Neural progenitor cell (in vitro differentiated cells): ENCODE measurements around the gene COMMD1. TPM values are rescaled to one million over a fixed set of nuclear protein-coding genes. Genes with fewer than 3 reads are reported as not detected.

Source experiments
- DNase-seq: peaks from one replicate; pipeline ENCODE4 v3.0.0-alpha.2; 2016; ENCODE audit warnings: low spot score
- H2AFZ ChIP-seq: fragments of 200-600 bp; sonication (generic); replicated peaks from 2 replicates; pipeline ENCODE4 v1.6.1; 2016; ENCODE audit warnings: antibody characterized with exemption
- H3F3A ChIP-seq: fragments of 200-600 bp; sonication (generic); 2 replicates; pipeline ENCODE4 v1.6.1; 2016; ENCODE audit warnings: antibody characterized with exemption, low read depth
- H3K27ac ChIP-seq: fragments of 200-600 bp; sonication (generic); 2 replicates; pipeline ENCODE4 v1.5.1; 2016; ENCODE audit warnings: mild to moderate bottlenecking
- H3K27me3 ChIP-seq: fragments of 200-600 bp; sonication (generic); 2 replicates; pipeline ENCODE4 v1.6.1; 2016; ENCODE audit warnings: mild to moderate bottlenecking, moderate library complexity
- H3K36me3 ChIP-seq: fragments of 200-600 bp; sonication (generic); 2 replicates; pipeline ENCODE4 v1.5.1; 2016
- H3K4me1 ChIP-seq: fragments of 200-600 bp; sonication (generic); 2 replicates; pipeline ENCODE4 v1.6.1; 2016; ENCODE audit warnings: mixed run types
- H3K4me2 ChIP-seq: fragments of 200-600 bp; sonication (generic); 2 replicates; pipeline ENCODE4 v1.6.1; 2016
- H3K4me3 ChIP-seq: fragments of 200-600 bp; sonication (generic); 2 replicates; pipeline ENCODE4 v1.5.1; 2016
- H3K79me2 ChIP-seq: fragments of 200-600 bp; sonication (generic); 2 replicates; pipeline ENCODE4 v1.6.1; 2016; ENCODE audit warnings: low read depth
- H3K9ac ChIP-seq: fragments of 200-600 bp; sonication (generic); 2 replicates; pipeline ENCODE4 v1.6.1; 2016
- H3K9me3 ChIP-seq: fragments of 200-600 bp; sonication (generic); 2 replicates; pipeline ENCODE4 v1.5.1; 2016; ENCODE audit warnings: low read depth
- H4K20me1 ChIP-seq: fragments of 200-600 bp; sonication (generic); 2 replicates; pipeline ENCODE4 v1.6.1; 2016; ENCODE audit warnings: low read depth
- H3K27ac Mint-ChIP-seq: 3 replicates; pipeline ENCODE4 v1.8.0; 2021; ENCODE audit warnings: mixed read lengths
- H3K27me3 Mint-ChIP-seq: 2 replicates; pipeline ENCODE4 v1.8.0; 2022; ENCODE audit warnings: low read depth, mild to moderate bottlenecking, inconsistent platforms, moderate library complexity, mixed read lengths; ENCODE audit not compliant: insufficient read depth
- H3K36me3 Mint-ChIP-seq: 3 replicates; pipeline ENCODE4 v1.8.0; 2021; ENCODE audit warnings: mixed read lengths
- H3K4me1 Mint-ChIP-seq: 3 replicates; pipeline ENCODE4 v1.8.0; 2021; ENCODE audit warnings: mixed read lengths
- H3K4me3 Mint-ChIP-seq: 3 replicates; pipeline ENCODE4 v1.8.0; 2021; ENCODE audit warnings: mild to moderate bottlenecking, moderate library complexity, mixed read lengths
- H3K9me3 Mint-ChIP-seq: 3 replicates; pipeline ENCODE4 v1.8.0; 2020; ENCODE audit warnings: mixed read lengths
- CTCF ChIP-seq: fragments of 200-600 bp; sonication (generic); IDR thresholded peaks from 2 replicates; pipeline ENCODE4 v1.5.1; 2017; ENCODE audit warnings: antibody characterized with exemption, mild to moderate bottlenecking
- EZH2 ChIP-seq: fragments of 200-600 bp; sonication (generic); IDR thresholded peaks from 2 replicates; pipeline ENCODE4 v1.6.1; 2017; ENCODE audit warnings: antibody characterized with exemption, mild to moderate bottlenecking, moderate library complexity
- EZH2phosphoT487 ChIP-seq: fragments of 200-600 bp; sonication (generic); IDR thresholded peaks from 2 replicates; pipeline ENCODE4 v1.6.1; 2017; ENCODE audit warnings: antibody characterized with exemption
- total RNA-seq: library from RNA; depleted of rRNA; stranded (reverse); fragments of >200 nt; gene quantifications from 2 replicates; pipeline ENCODE4 v1.2.3, GENCODE V29; 2015; ENCODE audit warnings: low replicate concordance

The COMMD1 gene
- total RNA-seq, 1 donor from 2014 or later: 26.7 TPM

- no peak for DNase-seq
- no peak overlapping the region for H3K4me3 ChIP-seq
- H3K36me3 ChIP-seq: no peaks in the 10 kb centered on the region
- no peaks in the 10 kb centered on the region for H3F3A ChIP-seq
- no peak overlapping the region for H3K9ac ChIP-seq
- Mint-ChIP-seq H3K4me3 (no peak overlapping the region), H3K27me3 (no peaks in the 10 kb centered on the region), H3K9me3 (no peaks in the 10 kb centered on the region), H3K27ac (no peak overlapping the region), H3K4me1 (peaks cover 5% of the 10 kb centered on the region), H3K36me3 (peaks cover 5% of the 10 kb centered on the region)
- H3K79me2 ChIP-seq: no peaks in the 10 kb centered on the region
- no peak overlapping the region for H3K27ac ChIP-seq
- peaks cover 8% of the 10 kb centered on the region for H3K4me1 ChIP-seq
- TF ChIP-seq CTCF (no peak), EZH2 (no peak), EZH2phosphoT487 (no peak)
- no peaks in the 10 kb centered on the region for H3K9me3 ChIP-seq
- no peak overlapping the region for H3K4me2 ChIP-seq
- no peak overlapping the region for H2AFZ ChIP-seq
- H4K20me1 ChIP-seq: no peaks in the 10 kb centered on the region
- H3K27me3 ChIP-seq: no peaks in the 10 kb centered on the region
Measured at GRCh38 chr2:61926531-61927477, 21.3 kb downstream of the COMMD1 start.

- Histone ChIP-seq H3K9me3 (no peaks in the 10 kb centered on the region), H3F3A (no peaks in the 10 kb centered on the region), H3K4me1 (peaks cover 8% of the 10 kb centered on the region), H3K27me3 (no peaks in the 10 kb centered on the region), H3K27ac (no peak overlapping the region), H4K20me1 (no peaks in the 10 kb centered on the region), H3K9ac (no peak overlapping the region), H3K79me2 (no peaks in the 10 kb centered on the region), H3K4me3 (no peak overlapping the region), H3K4me2 (no peak overlapping the region), H3K36me3 (no peaks in the 10 kb centered on the region), H2AFZ (no peak overlapping the region)
- H3K36me3 Mint-ChIP-seq: peaks cover 8% of the 10 kb centered on the region
- no peak overlapping the region for H3K4me3 Mint-ChIP-seq
- no peaks in the 10 kb centered on the region for H3K27me3 Mint-ChIP-seq
- no peak for TF ChIP-seq EZH2phosphoT487
- no peak for TF ChIP-seq CTCF
- TF ChIP-seq EZH2: no peak
- peak overlapping the region; percentile 19 for H3K27ac Mint-ChIP-seq
- peaks cover 5% of the 10 kb centered on the region for H3K9me3 Mint-ChIP-seq
- DNase-seq: peak; percentile 37
- peaks cover 5% of the 10 kb centered on the region for H3K4me1 Mint-ChIP-seq
Measured at GRCh38 chr2:61928826-61929461, 23.5 kb downstream of the COMMD1 start.

GRCh38 chr2:61937098-61937497, 31.6 kb downstream of the COMMD1 start:
- Mint-ChIP-seq H3K27ac (no peak overlapping the region), H3K27me3 (peaks cover 2% of the 10 kb centered on the region), H3K4me3 (no peak overlapping the region), H3K36me3 (peaks cover 4% of the 10 kb centered on the region), H3K9me3 (peaks cover 5% of the 10 kb centered on the region), H3K4me1 (no peaks in the 10 kb centered on the region)
- no peaks in the 10 kb centered on the region for H3K79me2 ChIP-seq
- H3K27me3 ChIP-seq: no peaks in the 10 kb centered on the region
- H2AFZ ChIP-seq: no peak overlapping the region
- no peak overlapping the region for H3K4me3 ChIP-seq
- no peak overlapping the region for H3K27ac ChIP-seq
- H4K20me1 ChIP-seq: no peaks in the 10 kb centered on the region
- H3K9me3 ChIP-seq: no peaks in the 10 kb centered on the region
- H3K4me2 ChIP-seq: no peak overlapping the region
- no peaks in the 10 kb centered on the region for H3F3A ChIP-seq
- no peaks in the 10 kb centered on the region for H3K36me3 ChIP-seq
- DNase-seq: no peak
- TF ChIP-seq EZH2 (no peak), EZH2phosphoT487 (no peak), CTCF (no peak)
- no peaks in the 10 kb centered on the region for H3K4me1 ChIP-seq
- H3K9ac ChIP-seq: no peak overlapping the region
